Measurements from ENCODE around the gene FILIP1L. TPM values are rescaled to one million over a fixed set of nuclear protein-coding genes. Genes with fewer than 3 reads are reported as not detected.

FILIP1L gene
- total and polyA plus RNA-seq, 2 of the 13 experiments (the other 11 are each of a cell fraction or from before 2014, with no cell fraction given): 8.1 to 187 TPM

DNA sequence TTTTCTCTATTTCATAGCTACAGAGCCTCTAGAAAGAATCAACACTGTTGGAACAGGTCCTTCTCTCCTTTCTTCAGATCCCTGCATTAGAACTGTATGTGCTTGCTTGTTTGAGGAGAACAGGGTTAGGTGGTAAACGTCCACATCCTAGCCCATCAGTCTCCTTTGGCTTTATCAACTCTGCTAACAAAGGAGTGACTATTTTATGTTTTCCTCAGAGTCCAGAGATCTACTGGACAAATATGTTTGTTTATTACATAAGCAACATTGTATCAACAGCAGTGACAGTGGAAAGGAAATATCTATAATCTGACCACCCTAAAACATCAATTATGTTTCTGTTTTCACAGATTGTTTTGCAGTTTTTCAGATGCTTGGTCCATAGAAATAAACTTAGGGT, 257.0 kb downstream of the FILIP1L start (continued):
- TF ChIP-seq HNF1A (IDR thresholded peaks at IDR 0.05; ENCODE audit: low read depth) (0 out of 2 replicates have a peak, but pooled peaks have one; percentile 30), HNF1A (CRISPR knock-in tag; IDR thresholded peaks at IDR 0.05; ENCODE audit: borderline replicate concordance) (no peak), EZH2 (conservative IDR thresholded peaks at IDR 0.05; ENCODE audit: low read depth, low read length) (no peak), ARID5B (CRISPR knock-in tag; IDR thresholded peaks at IDR 0.05) (peak; percentile 89), ZNF318 (CRISPR knock-in tag; IDR thresholded peaks at IDR 0.05) (no peak), ZNF326 (CRISPR knock-in tag; IDR thresholded peaks at IDR 0.05; ENCODE audit: borderline replicate concordance) (no peak), SCMH1 (CRISPR knock-in tag; IDR thresholded peaks at IDR 0.05; ENCODE audit: borderline replicate concordance) (no peak), HDAC1 (CRISPR knock-in tag; IDR thresholded peaks at IDR 0.05) (no peak), SOX6 (IDR thresholded peaks at IDR 0.05) (no peak), SOX6 (CRISPR knock-in tag; IDR thresholded peaks at IDR 0.05) (peak; percentile 91), KLF9 (CRISPR knock-in tag; IDR thresholded peaks at IDR 0.05; ENCODE audit: low read depth) (no peak), THAP11 (CRISPR knock-in tag; IDR thresholded peaks at IDR 0.05) (0 out of 2 replicates have a peak, but pooled peaks have one; percentile 24), SMARCE1 (IDR thresholded peaks at IDR 0.05; ENCODE audit: borderline replicate concordance) (no peak)

Measured in HepG2 (cell line).